ENCODE results near the gene CAST. TPM values are rescaled to one million over a fixed set of nuclear protein-coding genes. Genes with fewer than 3 reads are reported as not detected.
A peak's percentile ranks its signal among the peaks of the same experiment; 100 is the strongest.

The CAST gene
- total RNA-seq, 2 experiments from 2014 or later = 124 to 131 TPM

- ATAC-seq (no peak), DNase-seq (no peak)
- no peak for TF ChIP-seq CTCF (IDR thresholded peaks at IDR 0.05)
- no peak overlapping the region for H3K27ac Mint-ChIP-seq
- peaks cover 7% of the 10 kb centered on the region for H3K27me3 Mint-ChIP-seq
- intact Hi-C loops (cut with micrococcal nuclease) = no loop called here
- CTCF ChIA-PET = no interaction called here
- H3K4me3 Mint-ChIP-seq = no peak overlapping the region
- POLR2A ChIA-PET = no interaction called here
- no peaks in the 10 kb centered on the region for H3K36me3 Mint-ChIP-seq (ENCODE audit: low read depth)
- no peaks in the 10 kb centered on the region for H3K9me3 Mint-ChIP-seq
- H3K4me1 Mint-ChIP-seq (ENCODE audit: low read depth) = peaks cover 9% of the 10 kb centered on the region
Measured at GRCh38 chr5:96649681-96650540, 12.3 kb upstream of the CAST start.

- Mint-ChIP-seq H3K27ac (no peak overlapping the region), H3K4me1 (ENCODE audit: low read depth) (peaks cover 11% of the 10 kb centered on the region), H3K27me3 (peaks cover 14% of the 10 kb centered on the region), H3K4me3 (no peak overlapping the region), H3K9me3 (no peaks in the 10 kb centered on the region), H3K36me3 (ENCODE audit: low read depth) (no peaks in the 10 kb centered on the region)
- POLR2A ChIA-PET = interaction anchor here (1.2 kb wide), 1 partner anchor 53 kb away, joined by 4 read pairs; no protein-coding TSS in a partner anchor
- TF ChIP-seq CTCF (IDR thresholded peaks at IDR 0.05) = no peak
- CTCF ChIA-PET = interaction anchor here (0.7 to 1.6 kb wide), 3 partner anchors 9 to 37 kb away, joined by 4 to 5 read pairs (median 5); no protein-coding TSS in a partner anchor
- ATAC-seq (no peak), DNase-seq (no peak)
- intact Hi-C loops (cut with micrococcal nuclease) = no loop called here
Measured at GRCh38 chr5:96651047-96651446, 11.1 kb upstream of the CAST start.

- ChIA-PET POLR2A (interaction anchor here (0.9 to 1.2 kb wide), 2 partner anchors 49 to 54 kb away, joined by 3 to 4 read pairs; no protein-coding TSS in a partner anchor), CTCF (interaction anchor here (0.6 to 1.6 kb wide), 7 partner anchors 16 to 38 kb away, joined by 3 to 7 read pairs (median 5); no protein-coding TSS in a partner anchor)
- Mint-ChIP-seq H3K9me3 (no peaks in the 10 kb centered on the region), H3K27ac (no peak overlapping the region), H3K4me3 (no peak overlapping the region), H3K4me1 (ENCODE audit: low read depth) (peaks cover 21% of the 10 kb centered on the region), H3K36me3 (ENCODE audit: low read depth) (no peaks in the 10 kb centered on the region), H3K27me3 (peaks cover 18% of the 10 kb centered on the region)
- peak; percentile 31 for TF ChIP-seq CTCF (IDR thresholded peaks at IDR 0.05)
- ATAC-seq = peak; percentile 60
- intact Hi-C loops (cut with micrococcal nuclease) = no loop called here
- DNase-seq = peak; percentile 19
Measured at GRCh38 chr5:96651948-96652753, 10.0 kb upstream of the CAST start.

GRCh38 chr5:96652769-96653454, 9.3 kb upstream of the CAST start:
- ATAC-seq = no peak
- CTCF ChIA-PET = interaction anchor here (1.0 to 1.6 kb wide), 5 partner anchors 17 to 35 kb away, joined by 3 to 7 read pairs (median 5); no protein-coding TSS in a partner anchor
- DNase-seq = no peak
- Mint-ChIP-seq H3K4me1 (ENCODE audit: low read depth) (peaks cover 24% of the 10 kb centered on the region), H3K36me3 (ENCODE audit: low read depth) (no peaks in the 10 kb centered on the region), H3K27me3 (peaks cover 17% of the 10 kb centered on the region), H3K27ac (no peak overlapping the region), H3K4me3 (no peak overlapping the region), H3K9me3 (no peaks in the 10 kb centered on the region)
- no peak for TF ChIP-seq CTCF (IDR thresholded peaks at IDR 0.05)
- POLR2A ChIA-PET = interaction anchor here (0.9 to 1.6 kb wide), 2 partner anchors 10 to 49 kb away, joined by 3 to 4 read pairs; no protein-coding TSS in a partner anchor
- intact Hi-C loops (cut with micrococcal nuclease) = no loop called here
